Liver (tissue), 9 donors: Measurements from ENCODE around the gene INPP5B. TPM values are rescaled to one million over a fixed set of nuclear protein-coding genes. Genes with fewer than 3 reads are reported as not detected.

ENCODE experiments used
- DNase-seq: peaks from one replicate; pipeline ENCODE4 v3.0.0-alpha.2; 2017; ENCODE audit warnings: low spot score
- H3K27ac ChIP-seq, 2 donors: one replicate each; pipeline ENCODE4 v1.7.0; 2013; ENCODE audit warnings: inconsistent platforms in 2 of 2, low read length in 2 of 2, control low read depth in 1 of 2, low read depth in 1 of 2, mild to moderate bottlenecking in 1 of 2
- H3K27me3 ChIP-seq, 4 donors: one replicate each; pipeline versions ENCODE4 v1.6.1 to v1.7.0; 2013; ENCODE audit warnings: low read length in 3 of 4, inconsistent platforms in 1 of 4, mild to moderate bottlenecking in 1 of 4, moderate library complexity in 1 of 4; ENCODE audit not compliant: control insufficient read depth in 4 of 4, insufficient read depth in 4 of 4
- H3K36me3 ChIP-seq, 4 donors: one replicate each; pipeline versions ENCODE4 v1.6.1 to v1.7.0; 2013; ENCODE audit warnings: low read length in 3 of 4, mild to moderate bottlenecking in 3 of 4, low read depth in 1 of 4, moderate library complexity in 1 of 4; ENCODE audit not compliant: control insufficient read depth in 4 of 4, insufficient read depth in 3 of 4
- H3K4me1 ChIP-seq, 4 donors: one replicate each; pipeline versions ENCODE4 v1.6.1 to v1.7.0; 2013; ENCODE audit warnings: low read length in 3 of 4, mild to moderate bottlenecking in 3 of 4, moderate library complexity in 1 of 4; ENCODE audit not compliant: control insufficient read depth in 4 of 4, insufficient read depth in 4 of 4
- H3K4me3 ChIP-seq, 3 donors: one replicate each; pipeline versions ENCODE4 v1.6.1 to v1.7.0; 2013; ENCODE audit warnings: low read length in 3 of 3, control low read depth in 1 of 3, low read depth in 1 of 3, mild to moderate bottlenecking in 1 of 3
- H3K9ac ChIP-seq, 2 donors: one replicate each; pipeline ENCODE4 v1.7.0; 2013; ENCODE audit warnings: low read length in 2 of 2, mild to moderate bottlenecking in 2 of 2, moderate library complexity in 2 of 2, control low read depth in 1 of 2, low read depth in 1 of 2
- H3K9me3 ChIP-seq, 4 donors: one replicate each; pipeline versions ENCODE4 v1.6.1 to v1.7.0; 2013; ENCODE audit warnings: low read length in 3 of 4; ENCODE audit not compliant: control insufficient read depth in 4 of 4
- EGR1 ChIP-seq, 2 donors: IDR thresholded peaks; 2 replicates each; pipeline ENCODE4 v1.6.1; 2016 to 2018; ENCODE audit warnings: antibody characterized with exemption in 2 of 2, low read depth in 2 of 2
- FOXA1 ChIP-seq: IDR thresholded peaks from 2 replicates; pipeline ENCODE4 v1.6.1; 2016; ENCODE audit warnings: antibody characterized with exemption
- FOXA2 ChIP-seq: IDR thresholded peaks from 2 replicates; pipeline ENCODE4 v1.6.1; 2016; ENCODE audit warnings: antibody characterized with exemption
- GABPA ChIP-seq, 2 donors: IDR thresholded peaks in 1 of 2; conservative IDR thresholded peaks in 1 of 2; 2 replicates each; pipeline ENCODE4 v1.6.1; 2016; ENCODE audit warnings: antibody characterized with exemption in 2 of 2, mild to moderate bottlenecking in 1 of 2, moderate library complexity in 1 of 2
- HNF4A ChIP-seq, 2 donors: conservative IDR thresholded peaks; 2 replicates each; pipeline ENCODE4 v1.6.1; 2016; ENCODE audit warnings: antibody characterized with exemption in 2 of 2, mild to moderate bottlenecking in 2 of 2
- HNF4G ChIP-seq: IDR thresholded peaks from 2 replicates; pipeline ENCODE4 v1.6.1; 2016; ENCODE audit warnings: antibody characterized with exemption
- JUND ChIP-seq, 2 donors: IDR thresholded peaks; 2 replicates each; pipeline ENCODE4 v1.6.1; 2016; ENCODE audit warnings: antibody characterized with exemption in 2 of 2
- NR2F2 ChIP-seq: IDR thresholded peaks from 2 replicates; pipeline ENCODE4 v1.6.1; 2016; ENCODE audit warnings: antibody characterized with exemption
- RAD21 ChIP-seq, 2 donors: IDR thresholded peaks; 2 replicates each; pipeline ENCODE4 v1.6.1; 2016; ENCODE audit warnings: antibody characterized with exemption in 2 of 2, mild to moderate bottlenecking in 2 of 2
- RXRA ChIP-seq, 2 donors: IDR thresholded peaks; 2 replicates each; pipeline ENCODE4 v1.6.1; 2017 to 2018; ENCODE audit warnings: antibody characterized with exemption in 2 of 2, mild to moderate bottlenecking in 1 of 2
- SP1 ChIP-seq: IDR thresholded peaks from 2 replicates; pipeline ENCODE4 v1.6.1; 2018; ENCODE audit warnings: antibody characterized with exemption, mild to moderate bottlenecking
- TAF1 ChIP-seq: conservative IDR thresholded peaks from 2 replicates; pipeline ENCODE4 v1.6.1; 2016; ENCODE audit warnings: antibody characterized with exemption, mild to moderate bottlenecking
- YY1 ChIP-seq: IDR thresholded peaks from 2 replicates; pipeline ENCODE4 v1.6.1; 2016; ENCODE audit warnings: antibody characterized with exemption, mild to moderate bottlenecking
- WGBS: extraction: QIAGEN DNeasy Blood & Tissue Kit; methylation state at CpG from one replicate; pipeline ENCODE4 v1.1.7; 2013; 5-methylcytosine and 5-hydroxymethylcytosine counted together
- polyA plus RNA-seq, 2 donors: library from polyadenylated mRNA; stranded (reverse) in 1 of 2; unstranded in 1 of 2; fragments of 200-250 nt in 1 of 2; fragments of >200 nt in 1 of 2; fragmentation: Nextera tagmentation in 1 of 2; extraction: Ambion mirVana in 1 of 2; gene quantifications; one replicate each; pipeline versions ENCODE4 v1.2.1 to v1.2.3, GENCODE V29; 2013 to 2015
- total RNA-seq, 2 donors: library from RNA; depleted of rRNA; stranded (reverse); fragments of >200 nt; gene quantifications; one replicate each; pipeline ENCODE4 v1.2.3, GENCODE V29; 2014
- TF ChIP-seq, protein P1 (sequence below): IDR thresholded peaks from 2 replicates; pipeline ENCODE4 v1.6.1; 2016; ENCODE audit warnings: antibody characterized with exemption, mild to moderate bottlenecking
- TF ChIP-seq, protein P2 (sequence below): IDR thresholded peaks from 2 replicates; pipeline ENCODE4 v1.6.1; 2016; ENCODE audit warnings: antibody characterized with exemption
- TF ChIP-seq, protein P3 (sequence below): IDR thresholded peaks from 2 replicates; pipeline ENCODE4 v1.6.1; 2016; ENCODE audit warnings: antibody characterized with exemption
- TF ChIP-seq, protein P4 (sequence below): fragments of 150-350 bp; IDR thresholded peaks from 2 replicates; pipeline ENCODE4 v1.5.1; 2017; ENCODE audit warnings: improper control_type of control experiment, low read depth, low read length; ENCODE audit not compliant: missing input control
- donor health status: healthy.
- donor health status: healthy.
- donor health status: healthy.
- donor health status: healthy.
- donor health status: healthy.

The INPP5B gene
- total and polyA plus RNA-seq, 4 donors = 5.0 to 30.9 (median 13.6) TPM

DNA sequence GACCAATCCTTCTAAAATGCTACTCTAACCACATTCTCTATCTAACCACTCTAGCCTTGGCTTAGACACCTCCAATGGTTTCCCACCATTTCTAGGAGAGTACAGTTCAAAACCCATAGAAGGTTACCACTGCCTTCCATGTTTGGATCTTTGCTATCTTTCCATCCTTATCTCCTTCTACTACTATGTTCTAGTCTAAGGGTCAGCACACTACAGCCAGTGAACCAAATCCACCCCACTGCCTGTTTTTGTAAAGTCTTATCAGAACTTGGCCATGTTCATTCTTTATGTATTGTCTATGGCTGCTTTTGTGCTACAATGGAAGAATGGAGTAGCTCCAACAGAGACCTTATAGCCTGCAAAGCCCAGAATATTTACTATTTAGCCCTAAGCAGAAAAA lies 93.7 kb downstream of the INPP5B start:
- H3K36me3 ChIP-seq = peaks cover 0 to 13% (median 7%) of the 10 kb centered on the region in 4 donors
- H3K27ac ChIP-seq = no peak overlapping the region
- no peaks in the 10 kb centered on the region for H3K27me3 ChIP-seq
- H3K9me3 ChIP-seq = no peaks in the 10 kb centered on the region
- TF ChIP-seq RXRA (IDR thresholded peaks at IDR 0.05) (no peak), JUND (IDR thresholded peaks at IDR 0.05) (no peak), FOXA2 (no peak), EGR1 (IDR thresholded peaks at IDR 0.05; ENCODE audit: low read depth in 2 of 2) (no peak), FOXA1 (no peak), RAD21 (IDR thresholded peaks at IDR 0.05) (no peak), HNF4A (conservative IDR thresholded peaks at IDR 0.05) (no peak), SP1 (no peak), NR2F2 (no peak), HNF4G (no peak), YY1 (no peak), GABPA (IDR thresholded peaks at IDR 0.05 in 1 of 2, conservative IDR thresholded peaks at IDR 0.05 in 1 of 2) (no peak), TAF1 (no peak)
- TF ChIP-seq, protein P1, sequence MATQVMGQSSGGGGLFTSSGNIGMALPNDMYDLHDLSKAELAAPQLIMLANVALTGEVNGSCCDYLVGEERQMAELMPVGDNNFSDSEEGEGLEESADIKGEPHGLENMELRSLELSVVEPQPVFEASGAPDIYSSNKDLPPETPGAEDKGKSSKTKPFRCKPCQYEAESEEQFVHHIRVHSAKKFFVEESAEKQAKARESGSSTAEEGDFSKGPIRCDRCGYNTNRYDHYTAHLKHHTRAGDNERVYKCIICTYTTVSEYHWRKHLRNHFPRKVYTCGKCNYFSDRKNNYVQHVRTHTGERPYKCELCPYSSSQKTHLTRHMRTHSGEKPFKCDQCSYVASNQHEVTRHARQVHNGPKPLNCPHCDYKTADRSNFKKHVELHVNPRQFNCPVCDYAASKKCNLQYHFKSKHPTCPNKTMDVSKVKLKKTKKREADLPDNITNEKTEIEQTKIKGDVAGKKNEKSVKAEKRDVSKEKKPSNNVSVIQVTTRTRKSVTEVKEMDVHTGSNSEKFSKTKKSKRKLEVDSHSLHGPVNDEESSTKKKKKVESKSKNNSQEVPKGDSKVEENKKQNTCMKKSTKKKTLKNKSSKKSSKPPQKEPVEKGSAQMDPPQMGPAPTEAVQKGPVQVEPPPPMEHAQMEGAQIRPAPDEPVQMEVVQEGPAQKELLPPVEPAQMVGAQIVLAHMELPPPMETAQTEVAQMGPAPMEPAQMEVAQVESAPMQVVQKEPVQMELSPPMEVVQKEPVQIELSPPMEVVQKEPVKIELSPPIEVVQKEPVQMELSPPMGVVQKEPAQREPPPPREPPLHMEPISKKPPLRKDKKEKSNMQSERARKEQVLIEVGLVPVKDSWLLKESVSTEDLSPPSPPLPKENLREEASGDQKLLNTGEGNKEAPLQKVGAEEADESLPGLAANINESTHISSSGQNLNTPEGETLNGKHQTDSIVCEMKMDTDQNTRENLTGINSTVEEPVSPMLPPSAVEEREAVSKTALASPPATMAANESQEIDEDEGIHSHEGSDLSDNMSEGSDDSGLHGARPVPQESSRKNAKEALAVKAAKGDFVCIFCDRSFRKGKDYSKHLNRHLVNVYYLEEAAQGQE = no peak
- TF ChIP-seq, protein P2, sequence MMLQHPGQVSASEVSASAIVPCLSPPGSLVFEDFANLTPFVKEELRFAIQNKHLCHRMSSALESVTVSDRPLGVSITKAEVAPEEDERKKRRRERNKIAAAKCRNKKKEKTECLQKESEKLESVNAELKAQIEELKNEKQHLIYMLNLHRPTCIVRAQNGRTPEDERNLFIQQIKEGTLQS = no peak
- TF ChIP-seq, protein P3, sequence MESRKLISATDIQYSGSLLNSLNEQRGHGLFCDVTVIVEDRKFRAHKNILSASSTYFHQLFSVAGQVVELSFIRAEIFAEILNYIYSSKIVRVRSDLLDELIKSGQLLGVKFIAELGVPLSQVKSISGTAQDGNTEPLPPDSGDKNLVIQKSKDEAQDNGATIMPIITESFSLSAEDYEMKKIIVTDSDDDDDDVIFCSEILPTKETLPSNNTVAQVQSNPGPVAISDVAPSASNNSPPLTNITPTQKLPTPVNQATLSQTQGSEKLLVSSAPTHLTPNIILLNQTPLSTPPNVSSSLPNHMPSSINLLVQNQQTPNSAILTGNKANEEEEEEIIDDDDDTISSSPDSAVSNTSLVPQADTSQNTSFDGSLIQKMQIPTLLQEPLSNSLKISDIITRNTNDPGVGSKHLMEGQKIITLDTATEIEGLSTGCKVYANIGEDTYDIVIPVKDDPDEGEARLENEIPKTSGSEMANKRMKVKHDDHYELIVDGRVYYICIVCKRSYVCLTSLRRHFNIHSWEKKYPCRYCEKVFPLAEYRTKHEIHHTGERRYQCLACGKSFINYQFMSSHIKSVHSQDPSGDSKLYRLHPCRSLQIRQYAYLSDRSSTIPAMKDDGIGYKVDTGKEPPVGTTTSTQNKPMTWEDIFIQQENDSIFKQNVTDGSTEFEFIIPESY = no peak
- TF ChIP-seq, protein P4, sequence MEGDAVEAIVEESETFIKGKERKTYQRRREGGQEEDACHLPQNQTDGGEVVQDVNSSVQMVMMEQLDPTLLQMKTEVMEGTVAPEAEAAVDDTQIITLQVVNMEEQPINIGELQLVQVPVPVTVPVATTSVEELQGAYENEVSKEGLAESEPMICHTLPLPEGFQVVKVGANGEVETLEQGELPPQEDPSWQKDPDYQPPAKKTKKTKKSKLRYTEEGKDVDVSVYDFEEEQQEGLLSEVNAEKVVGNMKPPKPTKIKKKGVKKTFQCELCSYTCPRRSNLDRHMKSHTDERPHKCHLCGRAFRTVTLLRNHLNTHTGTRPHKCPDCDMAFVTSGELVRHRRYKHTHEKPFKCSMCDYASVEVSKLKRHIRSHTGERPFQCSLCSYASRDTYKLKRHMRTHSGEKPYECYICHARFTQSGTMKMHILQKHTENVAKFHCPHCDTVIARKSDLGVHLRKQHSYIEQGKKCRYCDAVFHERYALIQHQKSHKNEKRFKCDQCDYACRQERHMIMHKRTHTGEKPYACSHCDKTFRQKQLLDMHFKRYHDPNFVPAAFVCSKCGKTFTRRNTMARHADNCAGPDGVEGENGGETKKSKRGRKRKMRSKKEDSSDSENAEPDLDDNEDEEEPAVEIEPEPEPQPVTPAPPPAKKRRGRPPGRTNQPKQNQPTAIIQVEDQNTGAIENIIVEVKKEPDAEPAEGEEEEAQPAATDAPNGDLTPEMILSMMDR = no peak
- H3K4me1 ChIP-seq = peaks cover 0 to 20% (median 14%) of the 10 kb centered on the region in 4 donors
- no peak overlapping the region for H3K4me3 ChIP-seq
- no peak for DNase-seq
- H3K9ac ChIP-seq = no peak overlapping the region

DNA sequence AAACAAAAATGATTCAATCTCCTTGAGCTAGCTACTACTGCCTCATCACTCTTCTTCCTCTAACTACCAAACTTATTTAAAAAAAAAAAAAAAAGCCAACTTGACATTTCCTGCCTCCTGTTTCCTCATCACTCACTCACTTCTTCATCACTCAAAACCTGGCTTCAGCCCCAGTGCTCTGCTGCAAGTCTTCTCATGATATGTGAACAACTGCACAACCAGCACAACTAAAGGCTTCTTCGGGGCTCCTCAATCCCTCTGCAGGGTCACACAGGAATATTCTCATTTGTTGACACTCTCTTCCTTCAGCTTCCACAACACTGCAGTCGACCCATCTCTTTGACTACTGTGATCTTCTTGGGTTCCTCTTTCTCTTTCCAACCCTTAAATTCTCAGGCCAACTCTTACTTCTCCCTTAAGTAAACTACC lies 95.1 kb downstream of the INPP5B start:
- Histone ChIP-seq H3K27me3 (no peaks in the 10 kb centered on the region), H3K4me1 (peaks cover 0 to 18% (median 12%) of the 10 kb centered on the region in 4 donors), H3K9ac (no peak overlapping the region), H3K36me3 (peaks cover 0 to 8% (median 5%) of the 10 kb centered on the region in 4 donors), H3K4me3 (no peak overlapping the region), H3K27ac (no peak overlapping the region), H3K9me3 (no peaks in the 10 kb centered on the region)
- no peak for DNase-seq
- TF ChIP-seq HNF4A (conservative IDR thresholded peaks at IDR 0.05) = no peak
- 80% methylated on average over 2 of the region's 2 CpGs for WGBS
